Fibroblast of lung (primary cell): Measurements from ENCODE around the gene FRMD4A.

ENCODE experiments used
- EZH2 ChIP-seq: IDR thresholded peaks from 2 replicates; pipeline ENCODE4 v1.5.1; 2012; ENCODE audit warnings: low read length, control low read depth, mild to moderate bottlenecking; ENCODE audit errors: missing control alignments
- TF ChIP-seq, protein P1 (sequence below), 2 donors: IDR thresholded peaks in 1 of 2; conservative IDR thresholded peaks in 1 of 2; 1 replicate in 1 of 2; 2 replicates in 1 of 2; pipeline ENCODE4 v1.5.1; 2011 to 2012; ENCODE audit warnings: low read length in 2 of 2, control low read depth in 1 of 2, inconsistent platforms in 1 of 2, low read depth in 1 of 2, mild to moderate bottlenecking in 1 of 2

DNA sequence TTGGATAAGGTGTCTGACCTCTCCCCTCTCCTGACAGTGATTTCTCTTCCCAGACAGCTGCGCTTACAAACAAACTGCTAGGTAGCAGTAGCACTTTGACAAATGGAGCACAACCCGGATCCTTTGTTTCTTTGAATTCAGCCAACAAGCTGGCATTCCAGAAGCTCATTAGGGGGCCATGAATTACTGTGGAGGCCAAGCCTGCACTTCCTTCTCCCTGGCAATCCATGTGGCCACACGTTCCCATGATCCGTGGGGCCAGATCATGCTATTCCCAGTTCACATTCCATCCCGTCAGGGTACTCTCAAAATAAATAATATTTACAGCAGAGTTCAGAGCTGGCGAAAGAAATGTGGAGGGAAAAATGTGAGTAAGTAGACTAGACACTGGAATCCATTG is 571.6 kb downstream of the FRMD4A start:
- TF ChIP-seq, protein P1, sequence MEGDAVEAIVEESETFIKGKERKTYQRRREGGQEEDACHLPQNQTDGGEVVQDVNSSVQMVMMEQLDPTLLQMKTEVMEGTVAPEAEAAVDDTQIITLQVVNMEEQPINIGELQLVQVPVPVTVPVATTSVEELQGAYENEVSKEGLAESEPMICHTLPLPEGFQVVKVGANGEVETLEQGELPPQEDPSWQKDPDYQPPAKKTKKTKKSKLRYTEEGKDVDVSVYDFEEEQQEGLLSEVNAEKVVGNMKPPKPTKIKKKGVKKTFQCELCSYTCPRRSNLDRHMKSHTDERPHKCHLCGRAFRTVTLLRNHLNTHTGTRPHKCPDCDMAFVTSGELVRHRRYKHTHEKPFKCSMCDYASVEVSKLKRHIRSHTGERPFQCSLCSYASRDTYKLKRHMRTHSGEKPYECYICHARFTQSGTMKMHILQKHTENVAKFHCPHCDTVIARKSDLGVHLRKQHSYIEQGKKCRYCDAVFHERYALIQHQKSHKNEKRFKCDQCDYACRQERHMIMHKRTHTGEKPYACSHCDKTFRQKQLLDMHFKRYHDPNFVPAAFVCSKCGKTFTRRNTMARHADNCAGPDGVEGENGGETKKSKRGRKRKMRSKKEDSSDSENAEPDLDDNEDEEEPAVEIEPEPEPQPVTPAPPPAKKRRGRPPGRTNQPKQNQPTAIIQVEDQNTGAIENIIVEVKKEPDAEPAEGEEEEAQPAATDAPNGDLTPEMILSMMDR (conservative IDR thresholded peaks at IDR 0.05 in 1 of 2, IDR thresholded peaks at IDR 0.05 in 1 of 2; ENCODE audit: low read depth in 1 of 2, low read length in 2 of 2): no peak
- TF ChIP-seq EZH2: no peak
